Motor neuron (in vitro differentiated cells): ENCODE data around the gene PRL. TPM values are rescaled to one million over a fixed set of nuclear protein-coding genes. Genes with fewer than 3 reads are reported as not detected.

Experiments
- ATAC-seq, 8 experiments: fragments of 200-7000 bp; cut with Tn5 transposase; replicated peaks in 6 of 8; 2 replicates each; pipeline ENCODE4 v1.8.0; 2021; ENCODE audit warnings: mild to moderate bottlenecking in 8 of 8, moderate library complexity in 8 of 8
- H3K27ac ChIP-seq, 2 donors: fragments of 250-450 bp; sonication (Bioruptor Pico); 2 replicates each; pipeline ENCODE4 v1.9.0; 2021; ENCODE audit warnings: antibody characterized with exemption in 2 of 2, mild to moderate bottlenecking in 2 of 2, moderate library complexity in 1 of 2
- H3K4me1 ChIP-seq, 2 donors: fragments of 250-450 bp; sonication (Bioruptor Pico); replicated peaks in 1 of 2; 2 replicates each; pipeline ENCODE4 v1.6.1; 2021; ENCODE audit warnings: antibody characterized with exemption in 2 of 2, mild to moderate bottlenecking in 2 of 2, moderate library complexity in 1 of 2
- H3K4me3 ChIP-seq, 5 donors: fragments of 250-450 bp; sonication (Bioruptor Pico); 2 replicates each; pipeline ENCODE4 v1.9.0; 2021; ENCODE audit warnings: antibody characterized with exemption in 5 of 5, mild to moderate bottlenecking in 5 of 5, moderate library complexity in 4 of 5
- WGBS, 10 experiments: fragments of 450-650 bp; shearing (Covaris generic); methylation state at CpG; one replicate each; pipeline ENCODE4 v1.0.0; 2022; 5-methylcytosine and 5-hydroxymethylcytosine counted together
- in situ Hi-C, 9 experiments: fragments of 400-800 bp; cut with MboI; loops; one replicate each; pipeline ENCODE4 v1.15.0; 2021; ENCODE audit warnings: low sequenced_read_pairs in 9 of 9, low pct_unique_long_range_greater_than_20kb in 2 of 9; ENCODE audit not compliant: unreplicated experiment in 9 of 9
- total RNA-seq, 8 experiments: library from RNA; unstranded; fragments of 300-600 nt; gene quantifications; 2 replicates each; pipeline versions ENCODE4 v1.2.3 to v1.2.4, GENCODE V29; 2022

The PRL gene
- total RNA-seq, 8 experiments from 2014 or later = 0.50 to 0.72 TPM; not detected in 6

DNA sequence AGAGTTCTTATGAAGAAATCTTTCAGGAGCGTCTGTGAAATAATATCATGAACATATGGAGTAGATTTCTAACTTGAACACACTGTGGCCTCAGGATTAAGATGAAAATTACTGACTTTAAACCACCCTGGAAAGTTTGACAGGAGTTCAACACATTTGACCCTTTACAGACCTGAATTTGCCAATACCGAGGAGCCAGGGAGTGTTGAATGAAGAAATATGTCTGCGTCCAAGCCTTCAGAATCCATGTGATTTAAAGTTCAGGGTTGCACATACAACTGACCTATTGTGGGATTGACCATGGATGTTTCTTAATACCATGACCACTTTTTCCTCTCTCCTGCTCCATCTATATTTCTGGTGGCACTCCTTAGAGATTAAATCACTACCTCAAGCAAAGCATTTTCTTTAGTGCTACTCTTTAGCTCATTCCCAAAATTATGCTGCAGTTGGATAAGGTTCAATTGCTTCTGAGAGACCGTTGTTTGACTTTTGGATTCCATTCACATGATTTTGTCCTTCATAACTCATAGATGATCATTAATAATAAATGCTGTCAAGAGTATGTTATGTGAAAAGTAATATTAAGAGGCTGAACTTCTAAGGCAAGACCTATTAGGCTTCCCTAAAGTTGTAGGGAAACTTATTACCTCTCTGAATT, 57.4 kb downstream of the PRL start:
- Histone ChIP-seq H3K4me3 (no peak overlapping the region), H3K4me1 (no peaks in the 10 kb centered on the region), H3K27ac (no peak overlapping the region)
- in situ Hi-C loops = no loop called here
- no peak for ATAC-seq
- 13 to 100% (median 74%) methylated on average over 1 to 4 of the region's 4 CpGs for WGBS, 10 experiments

DNA sequence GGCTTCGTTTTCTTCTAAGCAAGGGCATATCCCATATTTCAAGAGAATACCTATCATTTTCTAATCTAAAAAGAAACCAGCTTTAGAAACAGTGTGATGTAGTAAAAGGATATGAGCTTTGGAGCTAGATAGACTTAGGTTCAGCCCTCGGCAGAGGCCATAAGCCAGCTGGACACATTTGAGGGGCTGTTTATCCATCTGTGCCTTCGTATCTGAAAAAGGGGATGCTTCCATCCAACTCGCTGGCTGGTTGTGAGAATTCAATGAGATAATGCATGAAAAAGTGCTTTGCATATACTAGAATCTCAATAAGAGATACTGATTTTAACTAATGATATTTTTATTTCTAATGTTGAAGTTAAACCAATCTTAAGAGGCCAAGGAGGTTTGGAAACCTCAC, 58.0 kb downstream of the PRL start:
- H3K4me1 ChIP-seq = no peaks in the 10 kb centered on the region
- no peak overlapping the region for H3K4me3 ChIP-seq
- no peak for ATAC-seq
- no peak overlapping the region for H3K27ac ChIP-seq
- 7 to 96% (median 82%) methylated on average over 1 to 4 of the region's 4 CpGs; no CpG with 5 or more reads in 1 of the 10 experiments for WGBS, 10 experiments
- in situ Hi-C loops = no loop called here

DNA sequence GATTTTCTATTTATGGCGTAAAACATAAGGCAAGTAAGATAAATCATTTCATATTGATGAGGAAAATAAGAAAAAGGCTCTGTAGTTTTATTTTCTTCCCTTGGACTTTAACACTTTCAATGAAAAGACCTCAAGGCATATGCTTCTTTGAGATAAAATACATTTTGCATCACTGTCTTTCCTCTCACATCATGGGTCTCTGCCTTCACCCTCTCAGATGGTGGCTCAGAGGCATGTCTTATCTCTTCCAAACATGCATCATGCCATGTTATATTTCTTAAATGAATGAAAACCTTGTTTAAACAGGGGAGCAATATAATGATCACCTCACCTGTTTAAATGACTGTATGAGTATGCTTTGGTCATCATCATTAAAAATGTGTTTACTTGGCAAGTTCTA, 59.3 kb downstream of the PRL start:
- no peak for ATAC-seq
- in situ Hi-C loops = no loop called here
- Histone ChIP-seq H3K4me1 (no peaks in the 10 kb centered on the region), H3K27ac (no peak overlapping the region), H3K4me3 (no peak overlapping the region)
- 0% methylated on average over 1 of the region's 1 CpG; no CpG with 5 or more reads in 1 of the 10 experiments for WGBS, 10 experiments
